SU-DHL-6 (cell line): ENCODE data around the gene IMPG1.

Source experiments
- EZH2phosphoT487 ChIP-seq: fragments of 200-600 bp; sonication (generic), shearing (Covaris generic); conservative IDR thresholded peaks from 2 replicates; pipeline ENCODE4 v1.6.1; 2018; ENCODE audit warnings: mild to moderate bottlenecking, antibody characterized with exemption, low read length, moderate library complexity, mixed read lengths
- TF ChIP-seq, protein P1 (sequence below): fragments of 200-600 bp; sonication (generic); IDR thresholded peaks from one replicate; pipeline ENCODE4 v1.5.1; 2017; ENCODE audit warnings: antibody characterized with exemption, mild to moderate bottlenecking, low read length, moderate library complexity; ENCODE audit not compliant: insufficient read depth, poor library complexity, severe bottlenecking

DNA sequence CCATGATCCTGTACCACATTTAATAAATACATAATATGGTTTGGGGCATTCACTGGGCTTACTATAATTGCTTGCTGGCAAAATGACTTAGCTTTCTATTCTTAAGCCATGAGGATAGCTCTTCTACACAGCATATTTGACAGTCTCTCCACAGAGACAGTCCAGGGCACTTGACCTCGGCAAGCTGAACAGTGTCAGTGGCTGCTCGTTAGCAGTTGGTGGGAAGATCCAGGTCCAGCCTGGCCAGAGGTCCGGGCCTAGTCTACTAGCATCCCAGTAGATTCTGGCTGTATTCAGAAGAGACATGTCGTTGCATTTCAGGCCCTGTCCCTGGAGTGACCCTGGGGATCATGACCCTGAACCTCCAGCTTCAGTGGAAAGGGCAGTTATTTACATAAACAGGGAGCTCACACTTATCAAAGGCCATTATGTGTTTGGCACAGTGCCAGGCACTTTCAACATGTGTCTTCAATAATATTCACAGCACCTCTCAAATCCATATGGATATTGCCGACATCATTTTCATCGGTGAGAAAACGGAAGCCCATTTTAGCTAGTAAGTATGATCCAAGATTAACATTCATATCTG, 139.0 kb downstream of the IMPG1 start:
- TF ChIP-seq, protein P1, sequence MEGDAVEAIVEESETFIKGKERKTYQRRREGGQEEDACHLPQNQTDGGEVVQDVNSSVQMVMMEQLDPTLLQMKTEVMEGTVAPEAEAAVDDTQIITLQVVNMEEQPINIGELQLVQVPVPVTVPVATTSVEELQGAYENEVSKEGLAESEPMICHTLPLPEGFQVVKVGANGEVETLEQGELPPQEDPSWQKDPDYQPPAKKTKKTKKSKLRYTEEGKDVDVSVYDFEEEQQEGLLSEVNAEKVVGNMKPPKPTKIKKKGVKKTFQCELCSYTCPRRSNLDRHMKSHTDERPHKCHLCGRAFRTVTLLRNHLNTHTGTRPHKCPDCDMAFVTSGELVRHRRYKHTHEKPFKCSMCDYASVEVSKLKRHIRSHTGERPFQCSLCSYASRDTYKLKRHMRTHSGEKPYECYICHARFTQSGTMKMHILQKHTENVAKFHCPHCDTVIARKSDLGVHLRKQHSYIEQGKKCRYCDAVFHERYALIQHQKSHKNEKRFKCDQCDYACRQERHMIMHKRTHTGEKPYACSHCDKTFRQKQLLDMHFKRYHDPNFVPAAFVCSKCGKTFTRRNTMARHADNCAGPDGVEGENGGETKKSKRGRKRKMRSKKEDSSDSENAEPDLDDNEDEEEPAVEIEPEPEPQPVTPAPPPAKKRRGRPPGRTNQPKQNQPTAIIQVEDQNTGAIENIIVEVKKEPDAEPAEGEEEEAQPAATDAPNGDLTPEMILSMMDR, result no peak
- no peak for TF ChIP-seq EZH2phosphoT487
